Caco-2 (cell line): ENCODE results near the gene CDH13. TPM values are rescaled to one million over a fixed set of nuclear protein-coding genes. Genes with fewer than 3 reads are reported as not detected.

Experiments
- BruUV-seq: library from RNA; stranded (reverse); fragments of 400-500 nt; replicated peaks from 2 replicates; lab custom pipeline; 2021; lab: Mats Ljungman, UMichigan
- CTCF ChIA-PET: fragments of 300-600 bp; sonication (Branson Sonifier 250); formaldehyde crosslinking; loops from one replicate; lab custom pipeline; 2022; ENCODE audit warnings: antibody characterized with exemption; lab: Charles Lee
- POLR2A ChIA-PET: fragments of 300-600 bp; sonication (Branson Sonifier 250); formaldehyde crosslinking; loops from one replicate; lab custom pipeline; 2022; ENCODE audit warnings: antibody characterized with exemption; lab: Charles Lee
- DNase-seq, 2 experiments: peaks; one replicate each; pipeline versions ENCODE4 v3.0.0 to v3.0.0-alpha.2; 2020 to 2022
- H3K27me3 ChIP-seq: replicated peaks from 2 replicates; pipeline ENCODE4 v1.6.0; 2011; ENCODE audit warnings: low read length; ENCODE audit not compliant: control insufficient read depth, insufficient read depth
- H3K36me3 ChIP-seq: 2 replicates; pipeline ENCODE4 v1.5.1; 2011; ENCODE audit warnings: low read length; ENCODE audit not compliant: control insufficient read depth, insufficient read depth
- H3K4me1 ChIP-seq: fragments of 250-450 bp; sonication (Bioruptor Pico); 2 replicates; pipeline ENCODE4 v1.5.1; 2020; ENCODE audit warnings: mild to moderate bottlenecking
- H3K4me3 ChIP-seq: 2 replicates; pipeline ENCODE4 v1.5.1; 2011; ENCODE audit warnings: low read depth, mild to moderate bottlenecking, control low read depth, low read length
- H3K9me3 ChIP-seq: fragments of 250-450 bp; sonication (Bioruptor Pico); 2 replicates; pipeline ENCODE4 v1.5.1; 2020; ENCODE audit warnings: mild to moderate bottlenecking, moderate library complexity
- H3K27ac Mint-ChIP-seq: one replicate; pipeline ENCODE4 v1.8.0; 2022; ENCODE audit warnings: mixed read lengths; ENCODE audit not compliant: unreplicated experiment
- H3K27me3 Mint-ChIP-seq: one replicate; pipeline ENCODE4 v1.8.0; 2022; ENCODE audit warnings: mixed read lengths; ENCODE audit not compliant: insufficient read depth, unreplicated experiment
- H3K36me3 Mint-ChIP-seq: one replicate; pipeline ENCODE4 v1.8.0; 2022; ENCODE audit warnings: mild to moderate bottlenecking, mixed read lengths; ENCODE audit not compliant: insufficient read depth, unreplicated experiment
- H3K4me1 Mint-ChIP-seq: one replicate; pipeline ENCODE4 v1.8.0; 2022; ENCODE audit warnings: low read depth, mixed read lengths; ENCODE audit not compliant: unreplicated experiment
- H3K4me3 Mint-ChIP-seq: one replicate; pipeline ENCODE4 v1.8.0; 2022; ENCODE audit warnings: mild to moderate bottlenecking, moderate library complexity, mixed read lengths; ENCODE audit not compliant: unreplicated experiment
- H3K9me3 Mint-ChIP-seq: one replicate; pipeline ENCODE4 v1.8.0; 2022; ENCODE audit warnings: mixed read lengths; ENCODE audit not compliant: unreplicated experiment
- CTCF ChIP-seq, 2 experiments: fragments of 200-600 bp in 1 of 2; IDR thresholded peaks; 1 replicate in 1 of 2; 2 replicates in 1 of 2; pipeline versions ENCODE4 v1.5.1 to v1.8.0; 2011 to 2022; ENCODE audit warnings: antibody characterized with exemption in 1 of 2, control low read depth in 1 of 2, inconsistent platforms in 1 of 2, low read depth in 1 of 2, low read length in 1 of 2, mild to moderate bottlenecking in 1 of 2, moderate library complexity in 1 of 2; ENCODE audit not compliant: insufficient read depth in 1 of 2, severe bottlenecking in 1 of 2, unreplicated experiment in 1 of 2
- intact Hi-C: fragments of 100-400 bp; cut with micrococcal nuclease; formaldehyde crosslinking; loops from one replicate; pipeline ENCODE4 v1.10.0; 2022; ENCODE audit not compliant: unreplicated experiment
- total RNA-seq: library from RNA; stranded (reverse); gene quantifications from 2 replicates; pipeline ENCODE4 v1.2.3, GENCODE V29; 2022

CDH13 gene
- total RNA-seq, 1 experiment from 2014 or later: 2.2 TPM

GRCh38 chr16:83680980-83681379 is 1054.2 kb downstream of the CDH13 start:
- no peaks in the 10 kb centered on the region for H3K9me3 Mint-ChIP-seq
- peaks cover 33% of the 10 kb centered on the region for H3K27me3 Mint-ChIP-seq
- ChIA-PET POLR2A (no interaction called here), CTCF (no interaction called here)
- no peak overlapping the region for H3K27ac Mint-ChIP-seq
- Histone ChIP-seq H3K27me3 (no peaks in the 10 kb centered on the region; the same call in 1 of the 2 replicates), H3K4me3 (no peak overlapping the region), H3K4me1 (no peaks in the 10 kb centered on the region), H3K36me3 (no peaks in the 10 kb centered on the region), H3K9me3 (no peaks in the 10 kb centered on the region)
- no peak overlapping the region for H3K4me3 Mint-ChIP-seq
- TF ChIP-seq CTCF (IDR thresholded peaks at IDR 0.05; ENCODE audit: insufficient read depth in 1 of 2, low read depth in 1 of 2, low read length in 1 of 2, severe bottlenecking in 1 of 2, unreplicated experiment in 1 of 2): no peak
- intact Hi-C loops: no loop called here
- DNase-seq: no peak
- BruUV-seq: no TSS peak
- H3K36me3 Mint-ChIP-seq: no peaks in the 10 kb centered on the region
- H3K4me1 Mint-ChIP-seq: no peaks in the 10 kb centered on the region

- Mint-ChIP-seq H3K36me3 (no peaks in the 10 kb centered on the region), H3K27ac (no peak overlapping the region), H3K4me3 (no peak overlapping the region), H3K27me3 (peaks cover 30% of the 10 kb centered on the region), H3K9me3 (no peaks in the 10 kb centered on the region), H3K4me1 (no peaks in the 10 kb centered on the region)
- intact Hi-C loops: no loop called here
- CTCF ChIA-PET: no interaction called here
- no peak overlapping the region for H3K4me3 ChIP-seq
- no TSS peak for BruUV-seq
- no peaks in the 10 kb centered on the region for H3K4me1 ChIP-seq
- H3K27me3 ChIP-seq: no peaks in the 10 kb centered on the region; the same call in 1 of the 2 replicates
- H3K36me3 ChIP-seq: no peaks in the 10 kb centered on the region
- no peak for TF ChIP-seq CTCF (IDR thresholded peaks at IDR 0.05; ENCODE audit: insufficient read depth in 1 of 2, low read depth in 1 of 2, low read length in 1 of 2, severe bottlenecking in 1 of 2, unreplicated experiment in 1 of 2)
- POLR2A ChIA-PET: no interaction called here
- DNase-seq: no peak
- H3K9me3 ChIP-seq: no peaks in the 10 kb centered on the region
Observed at GRCh38 chr16:83681381-83681956, 1054.7 kb downstream of the CDH13 start.

DNA sequence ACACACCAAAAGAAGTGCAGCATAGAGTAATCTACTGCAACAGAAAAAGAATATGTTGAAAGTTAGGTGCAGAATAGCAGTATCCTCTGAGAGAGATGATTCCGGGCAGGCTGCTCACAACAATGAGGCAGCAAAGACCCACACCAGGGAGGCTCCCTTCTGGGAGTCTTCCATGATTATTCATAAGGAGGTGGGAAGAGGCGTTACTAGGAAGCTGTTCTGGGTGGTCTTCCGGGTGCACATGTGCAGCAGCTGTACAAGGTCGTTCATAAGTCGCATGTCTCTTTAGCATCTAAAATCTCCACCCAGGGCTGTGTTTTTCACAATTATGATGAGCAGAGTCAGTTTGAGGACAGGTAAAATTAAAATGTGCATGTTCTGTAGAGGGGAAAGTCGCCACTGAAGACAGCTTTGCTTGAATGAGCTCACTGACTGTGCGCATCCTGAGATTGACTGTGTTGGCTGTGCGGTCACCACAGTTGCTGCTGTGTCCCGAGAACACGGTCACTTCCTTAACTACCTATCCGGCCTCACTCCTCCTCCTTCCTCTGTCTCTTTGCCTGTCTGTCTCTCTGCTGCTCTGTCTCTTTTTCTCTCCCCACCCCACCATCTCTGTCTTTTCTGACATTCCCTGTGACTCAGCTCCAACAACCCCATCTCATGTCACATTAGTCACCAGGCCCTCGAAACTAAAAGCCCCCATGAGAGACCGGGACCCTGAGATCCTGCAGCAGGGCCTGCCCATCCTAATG is 1055.5 kb downstream of the CDH13 start:
- intact Hi-C loops: no loop called here
- H3K9me3 ChIP-seq: no peaks in the 10 kb centered on the region
- TF ChIP-seq CTCF (IDR thresholded peaks at IDR 0.05; ENCODE audit: insufficient read depth in 1 of 2, low read depth in 1 of 2, low read length in 1 of 2, severe bottlenecking in 1 of 2, unreplicated experiment in 1 of 2): no peak
- no peak overlapping the region for H3K27ac Mint-ChIP-seq
- no peaks in the 10 kb centered on the region for H3K4me1 Mint-ChIP-seq
- no peak overlapping the region for H3K4me3 Mint-ChIP-seq
- CTCF ChIA-PET: no interaction called here
- no peaks in the 10 kb centered on the region for H3K27me3 ChIP-seq
- POLR2A ChIA-PET: no interaction called here
- H3K4me1 ChIP-seq: no peaks in the 10 kb centered on the region
- H3K4me3 ChIP-seq: no peak overlapping the region
- no peak for DNase-seq
- no TSS peak for BruUV-seq
- H3K36me3 ChIP-seq: no peaks in the 10 kb centered on the region
- no peaks in the 10 kb centered on the region for H3K36me3 Mint-ChIP-seq
- H3K27me3 Mint-ChIP-seq: peaks cover 24% of the 10 kb centered on the region
- H3K9me3 Mint-ChIP-seq: no peaks in the 10 kb centered on the region
